Natural killer cell (primary cell): Measurements from ENCODE around the gene ASTN2. TPM values are rescaled to one million over a fixed set of nuclear protein-coding genes. Genes with fewer than 3 reads are reported as not detected.

ENCODE experiments used
- ATAC-seq, 3 donors: fragments of 150-1000 bp in 2 of 3; fragments of 200-7000 bp in 1 of 3; cut with Tn5 transposase; 1 replicate in 1 of 3; 2 replicates in 2 of 3; pipeline ENCODE4 v1.10.0; 2021; ENCODE audit warnings: mild to moderate bottlenecking in 2 of 3, moderate library complexity in 2 of 3
- DNase-seq, 2 donors: peaks; one replicate each; pipeline versions ENCODE4 v3.0.0 to v3.0.0-alpha.2; 2013 to 2021; ENCODE audit warnings: mixed read lengths in 1 of 2
- H3K27ac ChIP-seq: one replicate; pipeline ENCODE4 v1.5.1; 2013; ENCODE audit warnings: mild to moderate bottlenecking, low read length
- H3K27me3 ChIP-seq: one replicate; pipeline ENCODE4 v1.6.1; 2013; ENCODE audit warnings: low read length; ENCODE audit not compliant: control insufficient read depth, insufficient read depth
- H3K36me3 ChIP-seq: one replicate; pipeline ENCODE4 v1.6.1; 2013; ENCODE audit warnings: low read length; ENCODE audit not compliant: control insufficient read depth, insufficient read depth
- H3K4me1 ChIP-seq: one replicate; pipeline ENCODE4 v1.6.1; 2013; ENCODE audit warnings: low read length; ENCODE audit not compliant: control insufficient read depth, insufficient read depth
- H3K4me3 ChIP-seq: one replicate; pipeline ENCODE4 v1.5.1; 2013; ENCODE audit warnings: low read length
- H3K9me3 ChIP-seq: one replicate; pipeline ENCODE4 v1.6.1; 2013; ENCODE audit warnings: low read length; ENCODE audit not compliant: control insufficient read depth, insufficient read depth
- H3K27ac Mint-ChIP-seq, 2 donors: one replicate each; pipeline ENCODE4 v1.8.0; 2022; ENCODE audit warnings: mild to moderate bottlenecking in 2 of 2, mixed read lengths in 2 of 2, moderate library complexity in 1 of 2
- H3K27me3 Mint-ChIP-seq, 2 donors: one replicate each; pipeline ENCODE4 v1.8.0; 2022; ENCODE audit warnings: low read depth in 2 of 2, mixed read lengths in 2 of 2
- H3K36me3 Mint-ChIP-seq: one replicate; pipeline ENCODE4 v1.8.0; 2022; ENCODE audit warnings: mixed read lengths
- H3K4me1 Mint-ChIP-seq, 2 donors: one replicate each; pipeline ENCODE4 v1.8.0; 2022; ENCODE audit warnings: mixed read lengths in 2 of 2
- H3K4me3 Mint-ChIP-seq: one replicate; pipeline ENCODE4 v1.8.0; 2022; ENCODE audit warnings: mild to moderate bottlenecking, moderate library complexity, mixed read lengths
- H3K9me3 Mint-ChIP-seq, 2 donors: one replicate each; pipeline ENCODE4 v1.8.0; 2022; ENCODE audit warnings: mixed read lengths in 2 of 2
- CTCF ChIP-seq: fragments of 200-600 bp; IDR thresholded peaks from one replicate; pipeline ENCODE4 v1.8.0; 2022; ENCODE audit warnings: antibody characterized with exemption
- WGBS: methylation state at CpG from one replicate; pipeline ENCODE4 v1.1.7; 2013; ENCODE audit warnings: missing lambda C conversion rate; ENCODE audit not compliant: insufficient coverage; 5-methylcytosine and 5-hydroxymethylcytosine counted together
- intact Hi-C: fragments of 100-400 bp; cut with micrococcal nuclease; formaldehyde crosslinking; loops from one replicate; pipeline ENCODE4 v1.14.2; 2022
- total RNA-seq, 4 donors: library from RNA; stranded (reverse); fragments of 120-200 nt in 1 of 4; gene quantifications; one replicate each; pipeline versions ENCODE4 v1.2.3 to v1.2.4, GENCODE V29; 2013 to 2022

ASTN2 gene
- total RNA-seq, 3 donors from 2014 or later (not counting 1 experiment from before 2014, with no cell fraction given): 3.0 to 3.5 (median 3.2) TPM

- no peaks in the 10 kb centered on the region for H3K27me3 ChIP-seq
- peaks cover 4 to 7% of the 10 kb centered on the region in 2 donors for H3K9me3 Mint-ChIP-seq
- H3K4me3 Mint-ChIP-seq: no peak overlapping the region
- no peaks in the 10 kb centered on the region for H3K4me1 ChIP-seq
- H3K9me3 ChIP-seq: peaks cover 3% of the 10 kb centered on the region
- no peak for TF ChIP-seq CTCF
- 86% methylated on average over 1 of the region's 1 CpG for WGBS
- DNase-seq (no peak), ATAC-seq (no peak)
- H3K4me1 Mint-ChIP-seq: no peaks in the 10 kb centered on the region
- no peak overlapping the region for H3K4me3 ChIP-seq
- no peak overlapping the region for H3K27ac ChIP-seq
- no peak overlapping the region for H3K27ac Mint-ChIP-seq
- no peaks in the 10 kb centered on the region for H3K36me3 Mint-ChIP-seq
- H3K27me3 Mint-ChIP-seq: no peaks in the 10 kb centered on the region
- intact Hi-C loops: no loop called here
- no peaks in the 10 kb centered on the region for H3K36me3 ChIP-seq
Measured at GRCh38 chr9:116452227-116452626, 962.6 kb downstream of the ASTN2 start.

- no peak for ATAC-seq
- no peaks in the 10 kb centered on the region for H3K36me3 ChIP-seq
- peaks cover 3% of the 10 kb centered on the region for H3K9me3 ChIP-seq
- no peak overlapping the region for H3K27ac Mint-ChIP-seq
- peaks cover 4 to 9% of the 10 kb centered on the region in 2 donors for H3K9me3 Mint-ChIP-seq
- H3K4me1 ChIP-seq: no peaks in the 10 kb centered on the region
- no peaks in the 10 kb centered on the region for H3K36me3 Mint-ChIP-seq
- no peak for TF ChIP-seq CTCF
- no CpG with 5 or more reads among the region's 2 CpGs for WGBS
- H3K27me3 Mint-ChIP-seq: no peaks in the 10 kb centered on the region
- intact Hi-C loops: no loop called here
- no peak overlapping the region for H3K27ac ChIP-seq
- H3K4me3 ChIP-seq: no peak overlapping the region
- no peaks in the 10 kb centered on the region for H3K27me3 ChIP-seq
- no peak for DNase-seq
- H3K4me3 Mint-ChIP-seq: no peak overlapping the region
- no peaks in the 10 kb centered on the region for H3K4me1 Mint-ChIP-seq
Measured at GRCh38 chr9:116451500-116452115, 963.2 kb downstream of the ASTN2 start.

- Histone ChIP-seq H3K4me1 (no peaks in the 10 kb centered on the region), H3K27me3 (no peaks in the 10 kb centered on the region), H3K9me3 (peaks cover 3% of the 10 kb centered on the region), H3K4me3 (no peak overlapping the region), H3K27ac (no peak overlapping the region), H3K36me3 (no peaks in the 10 kb centered on the region)
- H3K4me1 Mint-ChIP-seq: no peaks in the 10 kb centered on the region
- intact Hi-C loops: no loop called here
- DNase-seq (no peak), ATAC-seq (no peak)
- no peak overlapping the region for H3K27ac Mint-ChIP-seq
- WGBS: 60% methylated on average over 3 of the region's 3 CpGs
- no peak for TF ChIP-seq CTCF
- no peak overlapping the region for H3K4me3 Mint-ChIP-seq
- no peaks in the 10 kb centered on the region for H3K27me3 Mint-ChIP-seq
- peaks cover 3 to 6% of the 10 kb centered on the region in 2 donors for H3K9me3 Mint-ChIP-seq
- no peaks in the 10 kb centered on the region for H3K36me3 Mint-ChIP-seq
Measured at GRCh38 chr9:116450378-116451139, 964.3 kb downstream of the ASTN2 start.
